ENCODE data around the gene DENND1A.

Gene DENND1A

DNA sequence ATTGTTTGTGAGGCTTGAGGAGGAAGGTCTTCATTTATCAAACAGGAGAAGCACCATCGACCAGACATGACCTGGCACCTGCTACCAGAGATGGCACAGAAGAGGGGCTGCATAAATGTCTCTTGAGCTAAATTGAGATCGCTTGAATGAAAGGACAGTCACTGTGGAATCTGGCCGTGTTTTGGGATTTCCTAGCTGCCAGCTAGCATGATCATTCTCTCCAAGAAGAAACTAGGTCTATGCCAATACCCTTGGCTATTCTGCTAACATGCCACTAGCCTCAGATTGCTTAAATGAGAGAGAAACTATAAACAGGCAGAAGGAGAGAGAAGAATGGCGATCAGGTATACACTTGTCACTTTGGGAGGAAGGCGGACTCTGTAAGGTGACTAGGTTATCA lies 324.6 kb downstream of the DENND1A start:
- no peak for DNase-seq

DNA sequence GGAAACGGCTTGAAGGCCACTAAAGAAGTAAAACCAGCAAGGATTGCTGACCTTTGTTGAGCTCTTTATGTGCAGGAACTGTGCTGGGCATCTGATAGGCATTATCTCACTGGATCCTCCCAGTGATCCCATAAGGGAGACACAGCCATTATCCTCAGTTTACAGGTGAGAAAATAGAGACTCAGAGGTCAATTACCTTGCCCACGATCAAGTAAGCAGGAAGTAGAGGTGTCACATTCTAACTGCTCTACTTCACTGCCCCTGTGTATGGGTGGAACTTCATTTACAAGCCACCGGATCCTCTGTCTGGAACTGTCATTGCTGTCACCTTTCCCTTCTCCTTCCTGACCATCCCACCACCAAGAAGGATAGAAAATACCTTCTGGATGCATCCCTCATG lies 325.1 kb downstream of the DENND1A start:
- DNase-seq, result no peak

DNA sequence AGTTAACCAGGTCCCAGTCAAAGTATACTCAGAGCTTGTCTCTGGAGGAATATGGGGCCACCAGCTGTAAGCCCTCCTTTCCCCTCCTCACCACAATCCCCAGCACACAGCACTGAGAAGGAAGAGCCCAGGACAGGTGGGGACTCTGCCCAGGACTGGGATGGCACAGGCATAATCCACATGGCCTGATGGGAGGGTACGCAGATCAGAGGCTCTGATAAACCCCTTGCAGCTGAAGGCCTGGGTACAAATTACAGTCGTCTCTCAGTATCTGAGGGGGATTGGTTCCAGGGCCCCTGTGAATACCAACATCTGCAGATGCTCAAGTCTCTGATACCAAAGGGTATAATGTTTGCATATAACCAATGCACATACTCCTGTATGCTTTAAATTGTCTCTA lies 328.1 kb downstream of the DENND1A start:
- DNase-seq, result no peak

DNA sequence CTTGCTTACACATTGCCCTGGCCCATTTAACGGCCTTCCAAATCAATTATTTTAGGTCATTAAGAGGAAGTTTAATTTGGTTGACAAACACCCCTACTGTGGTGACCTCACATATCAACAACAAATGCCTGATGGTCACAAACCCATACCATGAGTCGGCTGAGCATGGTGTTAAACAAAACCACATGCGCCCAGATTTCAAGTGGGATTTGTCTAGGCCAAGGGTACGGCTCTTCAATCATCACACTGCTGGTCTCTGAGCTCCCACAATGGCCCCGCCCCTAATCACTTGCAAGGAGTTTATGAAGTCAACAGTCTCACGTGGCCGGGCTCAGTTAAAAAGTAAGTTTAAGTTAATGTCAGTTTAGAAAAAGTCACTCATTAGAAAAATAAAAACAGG lies 330.1 kb downstream of the DENND1A start:
- no peak for DNase-seq

DNA sequence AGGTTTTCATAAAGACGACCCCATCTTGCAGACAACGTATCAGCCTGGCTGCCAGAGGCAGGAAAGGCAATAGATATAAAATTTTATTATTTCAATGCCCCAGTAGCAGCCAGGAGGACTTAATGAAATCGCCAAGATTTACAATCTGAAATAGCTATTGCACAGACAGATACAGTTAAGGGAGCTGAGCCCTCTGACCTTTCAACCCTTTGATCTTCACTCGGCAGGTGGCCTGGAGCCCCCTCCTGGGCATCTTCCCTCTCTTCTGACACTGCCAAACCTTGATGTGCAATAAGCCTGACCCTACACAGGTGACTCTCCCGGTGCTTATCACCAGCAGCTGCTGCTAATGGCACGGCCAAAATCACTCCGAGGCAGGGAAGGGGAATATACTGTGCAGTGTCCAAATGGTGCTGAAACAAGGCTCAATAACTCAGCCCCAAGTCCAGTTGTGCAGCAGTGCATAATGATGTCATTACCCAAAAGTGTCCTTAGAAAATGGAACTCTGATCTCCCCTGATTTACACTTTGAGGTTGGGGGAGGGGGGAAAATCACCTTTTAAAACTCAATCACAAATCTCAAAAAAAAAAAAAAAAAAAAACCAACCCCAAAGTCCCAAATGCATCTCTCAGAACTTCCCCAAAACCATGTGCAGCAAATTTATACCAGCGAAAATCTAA lies 331.9 kb downstream of the DENND1A start:
- no peak for DNase-seq

DNA sequence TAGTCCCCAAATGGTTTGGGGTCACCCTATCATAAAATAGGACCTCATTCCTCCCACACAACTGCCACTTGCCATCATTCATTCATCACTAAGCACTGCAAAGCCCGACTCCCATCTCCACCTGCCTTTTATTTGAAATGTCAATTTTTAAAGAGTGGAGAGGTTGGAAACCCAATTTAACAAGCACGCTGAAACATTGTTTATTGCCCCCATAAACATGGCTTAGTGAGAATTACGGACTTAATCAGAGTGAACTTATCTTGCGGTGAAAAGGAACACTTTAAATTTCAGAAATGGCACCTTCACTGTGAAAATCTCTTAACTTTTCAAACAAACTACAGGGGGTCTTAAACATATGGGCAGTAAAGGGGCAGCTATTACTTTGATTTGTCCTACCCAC lies 332.9 kb downstream of the DENND1A start:
- DNase-seq, result no peak

DNA sequence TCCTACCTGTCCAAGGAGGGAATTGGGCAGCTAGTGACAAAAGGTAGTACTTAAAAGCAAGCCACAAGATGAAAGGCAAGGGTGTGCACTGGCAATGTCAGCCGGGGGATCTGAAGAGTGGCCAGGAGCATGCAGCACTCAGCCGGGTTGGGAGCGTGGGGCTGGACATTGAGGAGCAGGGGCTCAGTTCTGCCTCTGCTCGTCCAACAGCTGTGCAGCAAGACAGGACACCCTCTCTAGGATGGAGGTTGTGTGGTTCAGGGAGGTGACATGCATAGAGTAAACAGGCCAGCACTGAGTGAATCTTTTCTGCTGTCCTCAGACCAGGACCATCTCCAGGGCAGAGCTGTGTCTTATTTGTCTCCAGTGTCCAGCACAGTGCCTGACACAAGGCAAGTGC lies 338.6 kb downstream of the DENND1A start:
- DNase-seq, result no peak

DNA sequence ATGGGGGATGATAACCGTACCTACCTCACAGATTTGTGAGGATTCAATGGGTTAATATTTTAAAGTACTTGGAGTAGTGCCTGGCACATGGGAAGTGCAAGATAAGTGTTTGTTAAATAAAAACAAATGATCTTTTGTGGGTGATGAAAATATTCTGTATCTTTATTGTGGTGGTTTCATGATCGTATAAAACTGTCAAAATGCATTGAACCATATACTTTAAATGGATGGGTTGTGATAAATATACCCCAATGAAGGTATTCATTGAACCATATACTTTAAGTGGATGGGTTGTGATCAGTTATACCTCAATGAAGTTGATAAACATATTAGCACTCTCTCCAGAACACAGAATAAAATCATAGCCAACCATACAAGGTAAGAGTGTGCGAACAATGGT lies 339.4 kb downstream of the DENND1A start:
- no peak for DNase-seq

DNA sequence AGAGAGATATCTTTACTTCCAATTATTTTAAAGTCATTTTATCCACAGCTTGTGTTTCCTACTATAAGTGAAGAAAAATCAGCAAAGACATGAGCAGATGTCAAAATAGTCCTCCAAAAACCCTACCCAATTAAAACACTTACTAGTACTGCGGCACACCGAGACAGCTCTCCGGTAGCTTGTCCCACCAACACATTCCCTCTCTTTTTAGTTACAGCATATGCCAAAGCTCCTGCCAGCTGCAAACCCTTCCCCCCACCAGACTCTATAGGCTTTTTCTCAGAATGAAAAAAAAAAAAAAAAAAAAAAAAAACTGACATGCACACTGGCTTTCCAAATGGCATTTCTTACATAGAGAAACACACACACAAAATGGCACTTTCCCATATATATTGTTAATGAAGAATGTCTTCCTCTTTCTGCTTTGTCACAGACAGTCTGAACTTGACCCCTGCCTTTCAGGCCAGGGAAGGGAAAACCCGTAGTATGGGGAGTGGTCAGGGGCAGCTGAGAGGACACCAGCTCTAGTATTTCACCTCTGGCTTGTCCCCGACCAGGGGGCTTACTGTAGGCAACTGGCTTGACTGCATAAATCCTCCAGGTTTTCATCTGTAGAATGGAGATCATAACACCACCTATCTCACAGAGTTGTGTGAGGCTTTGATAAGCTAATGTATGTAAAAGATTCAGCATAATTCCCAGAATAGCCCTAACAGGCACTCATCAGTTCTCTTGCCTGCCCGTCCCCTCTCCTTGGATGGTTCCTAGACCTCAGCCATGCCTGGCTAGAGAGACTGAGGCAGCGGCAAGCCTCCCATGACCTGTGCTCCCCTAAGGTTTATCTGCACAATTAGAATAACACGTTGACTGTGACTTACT lies 340.3 kb downstream of the DENND1A start:
- DNase-seq, result no peak

DNA sequence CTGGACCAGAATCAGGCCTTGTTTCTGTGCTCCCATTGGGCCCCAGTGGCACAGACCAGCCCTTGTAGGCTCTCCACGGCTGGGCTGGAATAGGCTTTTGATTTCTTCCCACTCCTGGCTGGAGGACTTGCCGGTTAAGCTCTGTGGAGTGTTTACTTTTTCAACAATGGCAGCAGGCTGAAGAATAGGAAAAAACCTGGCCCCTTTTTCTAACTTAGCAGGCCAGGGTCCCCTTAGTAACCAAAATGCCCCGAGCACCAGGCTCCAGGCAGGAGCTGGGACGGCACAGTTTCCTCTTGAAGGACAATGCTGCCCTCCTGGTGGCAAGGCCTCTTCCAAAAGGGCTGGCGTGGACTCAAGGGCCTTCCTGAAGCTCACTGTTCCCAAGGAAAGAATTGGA lies 343.7 kb downstream of the DENND1A start:
- DNase-seq, result no peak

DNA sequence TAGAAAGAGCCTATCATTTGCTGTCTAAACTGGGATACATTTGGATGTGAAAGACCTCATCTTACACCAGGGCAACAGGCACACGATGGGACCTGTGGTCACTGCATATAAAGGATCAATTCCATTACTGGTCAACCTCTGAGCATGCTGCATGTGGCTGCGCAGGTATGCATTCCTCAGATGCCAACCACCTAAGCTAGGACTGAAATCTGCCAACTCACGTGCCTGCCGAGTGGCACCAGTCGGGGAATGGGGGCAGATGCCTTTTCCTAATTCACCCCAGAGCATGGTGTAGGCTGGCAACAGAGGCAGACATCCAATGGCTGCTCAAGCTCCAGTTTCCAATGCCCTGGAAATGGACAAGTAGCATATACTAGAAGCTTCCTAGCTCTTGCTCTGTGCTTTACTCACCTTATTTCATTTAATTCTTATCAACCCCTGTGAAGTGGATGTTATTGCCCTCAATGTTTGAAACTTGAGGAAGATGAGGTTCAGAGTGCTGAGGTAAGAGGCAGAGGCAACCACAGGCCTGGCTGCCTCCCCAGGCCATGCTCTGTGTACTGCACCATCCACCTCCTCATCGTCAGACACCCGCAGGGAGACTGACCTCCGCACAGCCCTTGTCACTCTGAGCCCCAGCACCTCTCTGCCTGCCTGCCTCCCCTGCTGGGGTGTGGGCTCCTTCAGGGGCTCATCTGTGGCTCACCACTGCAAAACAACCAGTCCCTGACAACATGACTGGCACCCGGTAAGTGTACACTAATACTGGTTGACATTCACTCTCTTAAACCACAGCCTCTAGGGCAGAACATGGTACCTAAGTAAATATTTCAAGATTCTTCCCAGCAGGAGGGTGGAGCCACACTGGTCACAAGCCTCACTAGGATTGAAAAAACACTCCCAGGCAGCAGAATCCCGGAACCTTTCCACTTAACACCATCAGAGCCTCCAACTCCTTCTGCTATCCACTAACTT lies 345.4 kb downstream of the DENND1A start:
- DNase-seq, result no peak

DNA sequence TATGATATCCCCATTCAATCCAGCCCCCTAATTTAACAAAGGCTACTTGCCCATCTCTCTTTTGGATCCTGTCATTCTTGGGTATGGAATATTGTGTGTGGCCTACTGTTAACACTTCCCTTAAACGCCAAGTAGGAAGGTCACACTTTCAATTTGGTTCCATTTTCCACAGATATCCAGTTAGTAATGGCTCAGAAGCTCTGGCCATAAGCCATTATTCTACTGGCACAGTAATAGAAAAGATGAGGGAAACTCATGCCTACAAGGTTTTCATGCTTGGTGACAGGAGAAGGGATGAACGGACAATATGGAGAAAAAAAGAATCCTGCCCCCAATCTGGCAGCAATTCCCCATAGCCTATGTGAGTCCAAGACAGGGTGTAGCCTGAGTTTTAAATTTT lies 346.3 kb downstream of the DENND1A start:
- DNase-seq, result no peak

DNA sequence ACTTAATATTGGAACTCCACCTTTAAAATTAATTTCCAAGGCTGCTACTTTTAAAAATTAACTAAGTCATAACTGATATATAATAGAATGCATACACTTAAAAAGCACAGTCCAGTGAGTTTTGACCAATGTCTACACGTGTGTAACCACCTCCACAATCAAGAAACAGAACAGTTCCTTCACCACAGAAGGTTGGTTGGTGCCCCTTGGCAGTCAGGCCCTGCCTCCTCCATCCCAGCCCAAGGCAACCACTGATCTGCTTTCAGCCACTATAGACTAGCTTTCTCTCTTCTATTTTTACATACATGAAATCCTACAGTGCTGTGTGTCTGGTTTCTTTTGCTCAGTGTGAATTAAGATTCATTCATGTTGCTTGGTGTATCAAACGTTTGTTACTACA lies 358.7 kb downstream of the DENND1A start:
- DNase-seq, result no peak

DNA sequence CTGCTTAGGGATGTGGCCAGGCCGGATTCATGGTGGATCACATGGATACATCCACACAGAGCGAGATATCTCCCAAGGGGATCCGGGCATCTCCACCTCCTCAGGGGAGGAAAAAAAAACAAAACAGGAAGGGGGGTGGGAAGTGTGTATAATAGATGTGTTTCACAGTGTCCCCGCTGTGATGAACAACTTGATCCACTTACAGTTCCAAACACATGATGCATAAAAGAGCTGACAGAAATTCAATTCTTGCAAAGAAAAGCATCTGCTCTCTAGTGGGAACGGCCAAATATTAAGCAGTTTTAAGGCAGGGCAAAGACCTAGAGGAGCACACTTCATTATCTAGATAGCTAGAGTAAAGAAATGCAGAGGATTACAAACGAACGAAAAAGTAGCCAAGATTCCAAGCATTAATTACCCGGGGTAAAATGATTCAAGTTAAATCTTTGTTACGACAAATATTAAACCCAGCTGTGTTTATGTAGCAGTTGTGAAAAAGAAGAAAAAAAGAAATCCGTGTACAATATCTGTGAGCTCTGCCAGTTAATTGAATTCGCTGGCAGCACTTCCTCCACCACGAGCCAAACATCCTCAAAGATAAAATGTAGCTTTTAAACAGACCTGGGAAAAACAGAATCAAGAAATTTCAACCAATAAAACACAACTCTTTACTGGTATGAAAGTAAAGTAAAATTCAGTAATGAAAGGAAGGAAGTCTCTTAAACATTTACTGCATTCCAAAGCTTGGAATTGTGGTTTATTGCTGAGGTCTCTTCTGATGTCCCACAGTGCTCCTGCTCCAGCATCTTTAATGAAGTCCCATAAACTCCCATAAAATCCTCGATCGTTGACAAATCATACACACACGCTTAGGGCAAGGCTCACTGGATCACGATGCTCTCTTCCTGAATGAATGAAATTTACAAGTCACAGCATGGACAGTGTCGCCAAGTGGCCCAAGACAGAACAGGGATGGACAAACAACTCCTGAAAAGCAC lies 360.9 kb downstream of the DENND1A start:
- no peak for DNase-seq

DNA sequence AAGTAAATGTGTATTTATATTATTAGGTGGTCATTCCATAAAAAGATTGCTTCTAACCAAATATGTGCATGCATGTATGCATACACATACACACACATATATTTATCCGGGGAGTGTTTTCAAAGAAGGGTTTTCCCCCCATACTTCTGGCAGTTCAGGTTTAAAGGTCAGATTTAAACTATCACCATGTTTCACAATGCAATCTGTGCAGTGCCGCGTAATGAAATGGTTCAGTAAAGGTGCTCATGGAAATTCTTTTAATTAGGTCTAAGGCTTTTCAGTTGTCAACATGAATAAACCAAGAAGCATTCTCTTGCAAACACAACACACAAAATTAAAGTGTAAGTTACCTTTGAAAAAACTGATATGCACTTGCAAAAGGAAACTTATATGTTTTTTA lies 362.9 kb downstream of the DENND1A start:
- no peak for DNase-seq

DNA sequence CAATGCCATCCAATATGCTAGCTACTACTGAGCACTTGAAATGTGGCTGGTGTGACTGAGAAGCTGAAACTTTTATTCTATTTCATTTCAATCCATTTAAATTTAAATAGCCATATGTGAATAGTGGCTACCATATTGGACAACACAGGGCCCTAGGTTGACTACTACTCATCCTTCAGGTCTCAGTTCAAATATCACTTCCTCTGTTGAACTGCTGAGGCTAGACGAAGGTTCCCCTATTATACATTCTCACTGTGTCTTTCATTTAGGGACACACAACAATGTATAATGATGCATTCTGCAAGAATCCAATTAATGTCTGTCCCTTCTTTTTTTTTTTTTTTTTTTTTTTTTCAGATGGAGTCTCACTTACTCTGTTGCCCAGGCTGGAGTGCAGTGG lies 365.3 kb downstream of the DENND1A start:
- DNase-seq, result no peak

DNA sequence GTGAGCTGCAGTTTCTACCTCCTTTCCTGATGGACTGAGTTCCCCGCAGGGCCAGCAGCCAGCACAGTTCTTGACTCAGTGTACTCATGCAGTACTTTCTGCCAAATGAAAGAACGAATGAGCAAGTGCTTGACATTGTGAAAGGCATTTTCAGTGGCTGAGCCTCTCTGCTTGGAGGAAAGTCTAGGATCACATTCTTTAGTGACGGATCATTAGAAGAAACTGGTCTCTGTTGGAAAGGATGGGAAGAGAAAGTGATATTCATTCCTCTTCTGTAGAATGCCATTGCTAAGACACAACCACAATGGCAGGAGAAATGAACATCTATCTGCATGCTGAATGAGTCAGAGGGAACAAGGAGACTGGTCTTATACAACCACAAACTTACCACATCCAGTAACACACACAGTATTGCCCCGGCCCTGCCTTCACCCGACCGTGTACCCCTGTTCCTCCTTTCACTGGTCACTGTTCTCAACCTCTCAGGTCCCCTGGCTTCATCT lies 367.0 kb downstream of the DENND1A start:
- DNase-seq, result no peak

DNA sequence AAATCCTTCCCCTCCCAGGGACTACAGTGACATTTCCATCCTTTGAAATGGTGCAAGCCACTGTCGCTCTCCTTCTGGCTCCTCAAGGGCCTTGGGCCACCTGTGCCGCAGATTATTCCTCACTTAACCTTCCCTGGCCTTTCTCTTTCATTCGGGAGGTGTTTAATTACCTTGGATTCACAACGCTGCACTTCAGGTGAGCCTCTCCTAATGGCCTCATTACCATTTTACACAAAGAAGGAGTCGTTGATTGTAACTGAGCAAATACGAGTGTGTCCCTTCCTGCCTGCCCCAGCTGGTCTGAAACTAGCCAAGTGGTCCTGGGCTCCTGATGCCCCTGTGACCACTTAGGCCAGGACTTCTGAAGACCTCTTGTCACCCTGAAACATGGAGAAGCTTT lies 368.9 kb downstream of the DENND1A start:
- no peak for DNase-seq

DNA sequence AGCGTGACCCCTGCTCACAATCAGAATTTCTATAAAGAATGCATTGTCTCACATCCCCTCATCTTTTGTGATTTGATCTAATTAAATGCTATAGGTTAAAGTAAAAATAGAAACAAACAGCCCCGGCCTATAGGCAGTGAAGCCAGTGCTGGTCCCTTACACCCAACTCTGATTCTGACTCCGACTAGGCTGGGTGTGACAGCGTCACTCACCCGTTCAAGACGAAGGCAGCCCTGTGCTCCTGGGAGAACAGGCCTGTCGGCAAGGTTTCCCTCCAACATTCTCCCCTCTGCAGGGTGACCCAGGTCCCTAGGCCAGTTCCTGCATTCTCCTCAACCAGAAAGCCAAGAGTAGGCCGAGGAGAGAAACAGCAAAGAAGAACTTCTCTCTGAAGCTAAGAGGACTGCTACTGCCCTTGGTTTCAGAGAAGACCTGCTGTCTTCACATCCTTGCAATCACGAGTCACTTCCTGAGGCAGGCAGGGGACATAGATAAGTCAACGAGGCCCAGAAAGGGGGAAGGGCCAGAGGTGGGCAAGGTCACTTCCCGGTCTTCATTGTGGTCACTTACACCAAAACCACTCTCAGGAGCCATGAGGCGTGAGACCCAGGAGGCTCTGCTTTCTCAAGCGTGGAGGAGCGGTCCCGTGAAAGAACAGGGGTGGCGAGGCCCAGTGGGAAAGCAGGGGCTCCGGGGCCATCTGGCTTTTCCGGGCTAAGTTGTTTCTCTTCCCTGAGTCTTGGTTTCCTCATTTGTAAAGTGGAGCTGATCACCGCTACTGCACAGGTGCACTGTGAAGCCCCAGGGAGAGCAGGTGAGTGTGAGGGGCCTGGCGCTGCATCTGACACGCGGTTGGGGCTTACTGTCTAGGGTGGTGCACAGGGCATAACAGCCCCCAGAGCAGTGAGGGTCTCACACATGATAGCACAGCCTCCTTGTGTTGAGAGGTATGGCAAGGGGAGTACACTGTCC lies 373.2 kb downstream of the DENND1A start:
- no peak for DNase-seq

DNA sequence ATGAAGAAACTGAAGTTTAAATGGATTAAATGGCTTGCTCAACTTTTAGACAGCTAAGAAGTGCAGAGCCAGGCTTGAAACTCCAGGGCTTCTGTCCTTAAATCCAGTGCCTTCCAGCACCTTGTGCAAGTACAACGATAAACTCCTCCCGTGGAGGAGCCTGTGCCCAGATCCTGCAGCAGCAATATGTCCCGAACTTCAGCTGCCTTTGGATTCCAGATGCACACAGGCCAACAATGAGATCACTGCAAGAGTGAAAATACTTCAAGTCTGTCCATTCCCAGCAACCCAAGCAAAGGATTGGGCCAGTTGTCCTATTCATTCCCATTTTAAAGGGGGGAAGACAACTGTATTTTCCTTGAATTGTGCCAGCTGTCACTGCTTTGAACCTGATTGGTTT lies 374.3 kb downstream of the DENND1A start:
- no peak for DNase-seq

DNA sequence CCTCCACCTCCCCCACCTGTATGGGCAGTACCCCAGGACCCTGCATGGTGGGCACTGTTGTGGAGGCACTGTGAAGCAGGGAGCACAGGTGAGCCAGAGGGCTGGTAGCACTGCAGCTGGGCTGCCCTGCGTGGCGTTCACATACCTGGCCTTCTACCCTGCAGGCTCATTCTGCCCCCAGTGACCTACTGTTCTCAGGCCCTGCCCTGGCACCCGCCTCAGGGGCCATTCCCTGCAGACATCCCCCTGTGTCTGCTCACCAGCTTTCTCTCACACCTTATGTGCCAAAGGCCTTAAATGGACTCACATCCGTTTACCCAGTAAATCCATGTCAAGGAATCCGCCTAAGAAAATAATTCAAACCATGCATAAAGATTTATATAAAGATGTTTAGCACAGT lies 377.4 kb downstream of the DENND1A start:
- no peak for DNase-seq
